Kidney (tissue), 14 donors: ENCODE measurements around the gene RUNX1. TPM values are rescaled to one million over a fixed set of nuclear protein-coding genes. Genes with fewer than 3 reads are reported as not detected.

ENCODE experiments used
- DNase-seq, 5 donors: peaks; one replicate each; pipeline ENCODE4 v3.0.0-alpha.2; 2013 to 2020
- FAIRE-seq: peaks from 2 replicates; lab custom pipeline; 2012; peaks lifted over from hg19 to GRCh38; lab: Jason Lieb, UNC
- H3K27ac ChIP-seq, 2 donors: one replicate each; pipeline ENCODE4 v1.7.0; 2013; ENCODE audit warnings: low read depth in 2 of 2, low read length in 2 of 2, inconsistent platforms in 1 of 2
- H3K27me3 ChIP-seq: one replicate; pipeline ENCODE4 v1.7.1; 2013; ENCODE audit warnings: low read length, inconsistent platforms; ENCODE audit not compliant: control insufficient read depth, insufficient read depth
- H3K36me3 ChIP-seq, 3 donors: one replicate each; pipeline versions ENCODE4 v1.7.0 to v1.7.1; 2013; ENCODE audit warnings: low read length in 3 of 3, control low read depth in 1 of 3, inconsistent platforms in 1 of 3; ENCODE audit not compliant: insufficient read depth in 3 of 3, control insufficient read depth in 2 of 3
- H3K4me1 ChIP-seq, 3 donors: one replicate each; pipeline versions ENCODE4 v1.7.0 to v1.7.1; 2013; ENCODE audit warnings: low read length in 3 of 3, inconsistent platforms in 1 of 3, low read depth in 1 of 3; ENCODE audit not compliant: control insufficient read depth in 2 of 3, insufficient read depth in 2 of 3
- H3K4me3 ChIP-seq, 3 donors: one replicate each; pipeline versions ENCODE4 v1.7.0 to v1.8.1; 2013; ENCODE audit warnings: low read length in 3 of 3, control low read depth in 1 of 3, inconsistent platforms in 1 of 3
- H3K9ac ChIP-seq, 3 donors: one replicate each; pipeline versions ENCODE4 v1.7.0 to v1.7.1; 2013; ENCODE audit warnings: low read length in 3 of 3, control low read depth in 1 of 3, inconsistent platforms in 1 of 3
- H3K9me3 ChIP-seq, 3 donors: one replicate each; pipeline versions ENCODE4 v1.7.0 to v1.7.1; 2013; ENCODE audit warnings: low read length in 3 of 3, control low read depth in 1 of 3, inconsistent platforms in 1 of 3; ENCODE audit not compliant: control insufficient read depth in 2 of 3, insufficient read depth in 1 of 3
- intact Hi-C: fragments of 100-400 bp; cut with DNase I; formaldehyde crosslinking; loops from one replicate; pipeline ENCODE4 v1.11.1; 2022
- polyA plus RNA-seq: library from polyadenylated mRNA; stranded (reverse); fragments of 350-450 nt; fragmentation: Illumina TruSeq; extraction: RNeasy Lipid Tissue Mini Kit (QIAGEN cat#74804); gene quantifications from one replicate; pipeline ENCODE4 v1.2.3, GENCODE V29; 2014; ENCODE audit warnings: low read depth, low replicate concordance; ENCODE audit not compliant: insufficient read depth
- total RNA-seq: library from RNA; stranded (reverse); fragmentation: NEBNext Ultra II Directional; extraction: Animal tissue kit (Norgen Biotek cat#: 25700); gene quantifications from one replicate; pipeline ENCODE4 v1.2.1, GENCODE V29; 2021
- TF ChIP-seq, protein P1 (sequence below): IDR thresholded peaks from 3 replicates; pipeline ENCODE4 v1.5.1; 2012; ENCODE audit warnings: mild to moderate bottlenecking, moderate library complexity, borderline replicate concordance; ENCODE audit not compliant: insufficient read depth; ENCODE audit errors: extremely low read depth
- donor health status: control.
- donor health status: control.
- donor health status: control.
- donor health status: control.
- donor health status: control.
- donor health status: DM: yes; HTN: yes; CAD: no.
- donor health status: Normal renal cell carcinoma (clear cell type).

The RUNX1 gene
- total and polyA plus RNA-seq, 2 donors from 2014 or later, result 1.3 to 58.0 TPM

DNA sequence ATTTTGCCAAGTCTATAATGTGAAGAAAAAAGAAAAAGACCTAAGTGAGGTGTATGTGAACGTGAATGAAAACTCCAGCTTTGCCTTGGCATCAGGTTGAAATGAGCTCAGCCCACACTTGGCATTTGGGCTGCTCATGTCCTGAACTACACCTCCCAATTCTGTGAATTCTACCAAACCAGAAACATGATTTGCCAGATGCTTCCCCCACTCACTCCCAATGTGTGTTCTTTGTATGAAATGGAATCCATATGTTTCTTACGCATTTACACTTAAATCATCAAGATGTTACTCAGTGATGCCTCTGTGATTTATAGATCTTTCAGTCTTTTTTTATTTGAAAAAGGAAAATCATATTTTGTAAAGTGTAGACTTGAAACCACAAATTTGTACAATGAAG is 32.8 kb upstream of the RUNX1 start:
- Histone ChIP-seq H3K4me1 (no peaks in the 10 kb centered on the region), H3K36me3 (no peaks in the 10 kb centered on the region), H3K27me3 (no peaks in the 10 kb centered on the region), H3K9me3 (no peaks in the 10 kb centered on the region), H3K4me3 (no peak overlapping the region), H3K9ac (no peak overlapping the region), H3K27ac (no peak overlapping the region)
- TF ChIP-seq, protein P1, sequence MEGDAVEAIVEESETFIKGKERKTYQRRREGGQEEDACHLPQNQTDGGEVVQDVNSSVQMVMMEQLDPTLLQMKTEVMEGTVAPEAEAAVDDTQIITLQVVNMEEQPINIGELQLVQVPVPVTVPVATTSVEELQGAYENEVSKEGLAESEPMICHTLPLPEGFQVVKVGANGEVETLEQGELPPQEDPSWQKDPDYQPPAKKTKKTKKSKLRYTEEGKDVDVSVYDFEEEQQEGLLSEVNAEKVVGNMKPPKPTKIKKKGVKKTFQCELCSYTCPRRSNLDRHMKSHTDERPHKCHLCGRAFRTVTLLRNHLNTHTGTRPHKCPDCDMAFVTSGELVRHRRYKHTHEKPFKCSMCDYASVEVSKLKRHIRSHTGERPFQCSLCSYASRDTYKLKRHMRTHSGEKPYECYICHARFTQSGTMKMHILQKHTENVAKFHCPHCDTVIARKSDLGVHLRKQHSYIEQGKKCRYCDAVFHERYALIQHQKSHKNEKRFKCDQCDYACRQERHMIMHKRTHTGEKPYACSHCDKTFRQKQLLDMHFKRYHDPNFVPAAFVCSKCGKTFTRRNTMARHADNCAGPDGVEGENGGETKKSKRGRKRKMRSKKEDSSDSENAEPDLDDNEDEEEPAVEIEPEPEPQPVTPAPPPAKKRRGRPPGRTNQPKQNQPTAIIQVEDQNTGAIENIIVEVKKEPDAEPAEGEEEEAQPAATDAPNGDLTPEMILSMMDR, result no peak
- FAIRE-seq, result no peak
- no peak for DNase-seq
- intact Hi-C loops, result no loop called here

DNA sequence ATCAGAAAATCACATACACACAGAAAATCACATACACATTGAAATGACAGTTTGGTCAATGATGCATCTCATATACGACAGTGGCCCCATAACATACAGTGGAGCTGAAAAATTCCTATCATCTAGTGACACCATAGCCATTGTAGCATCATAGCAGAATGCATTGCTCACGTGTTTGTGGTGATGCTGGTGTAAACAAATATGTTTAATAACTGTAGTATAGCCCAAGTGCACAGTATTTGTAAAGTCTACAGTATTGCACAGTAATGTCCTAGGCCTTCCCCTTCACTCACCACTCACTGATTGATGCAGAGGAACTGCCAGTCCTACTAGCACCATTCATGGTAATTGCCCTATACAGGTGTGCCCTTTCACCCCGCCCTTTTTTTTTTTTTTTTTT is 30.1 kb upstream of the RUNX1 start:
- Histone ChIP-seq H3K4me3 (no peak overlapping the region), H3K4me1 (no peaks in the 10 kb centered on the region), H3K9ac (no peak overlapping the region), H3K27me3 (no peaks in the 10 kb centered on the region), H3K27ac (no peak overlapping the region), H3K9me3 (peaks cover 0 to 2% (median 0%) of the 10 kb centered on the region in 3 donors), H3K36me3 (no peaks in the 10 kb centered on the region)
- DNase-seq (no peak), FAIRE-seq (no peak)
- intact Hi-C loops, result no loop called here
- TF ChIP-seq, protein P1, result no peak

DNA sequence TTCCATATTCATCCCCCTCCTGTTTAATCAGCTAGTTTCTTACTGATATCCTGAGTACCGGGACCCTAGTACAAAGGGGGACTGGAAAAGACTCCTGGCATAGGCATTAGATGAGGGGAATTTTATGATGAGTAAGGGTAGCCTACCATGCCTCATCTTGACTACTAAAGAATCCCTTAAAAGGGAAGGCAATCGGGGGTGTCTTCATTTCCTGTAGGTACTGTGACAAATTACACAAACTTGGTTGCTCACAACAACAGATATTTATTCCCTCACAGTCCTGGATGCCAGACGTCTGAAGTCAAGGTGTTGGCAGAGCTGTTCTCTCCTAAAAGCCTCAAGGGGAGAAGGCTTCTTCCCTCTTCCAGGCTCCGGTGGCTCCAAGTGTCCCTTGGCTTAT is 28.9 kb upstream of the RUNX1 start:
- DNase-seq (no peak), FAIRE-seq (no peak)
- TF ChIP-seq, protein P1, result no peak
- Histone ChIP-seq H3K27me3 (no peaks in the 10 kb centered on the region), H3K4me3 (no peak overlapping the region), H3K4me1 (no peaks in the 10 kb centered on the region), H3K27ac (no peak overlapping the region), H3K36me3 (no peaks in the 10 kb centered on the region), H3K9me3 (peaks cover 0 to 3% (median 0%) of the 10 kb centered on the region in 3 donors), H3K9ac (no peak overlapping the region)
- intact Hi-C loops, result no loop called here

DNA sequence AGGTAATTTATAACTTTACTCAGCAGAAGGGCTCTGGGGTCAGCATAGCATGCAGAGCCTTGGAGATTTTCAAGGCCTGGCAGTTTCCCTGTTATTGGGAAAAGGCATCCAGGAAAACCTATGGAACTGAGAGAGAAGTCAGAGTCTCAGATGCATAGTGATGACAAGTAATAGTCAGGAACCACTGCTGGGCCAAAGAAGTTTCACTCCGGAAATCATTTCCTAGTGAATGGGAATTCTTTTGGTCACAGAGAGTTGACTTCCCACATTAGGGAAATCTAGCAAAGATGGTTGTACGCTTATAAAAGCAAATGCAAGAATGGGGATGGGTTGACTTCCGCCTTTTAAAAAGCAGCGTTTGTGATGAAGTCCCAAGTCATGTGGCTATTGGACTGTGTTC is 28.4 kb upstream of the RUNX1 start:
- DNase-seq (no peak), FAIRE-seq (no peak)
- intact Hi-C loops, result no loop called here
- peaks cover 0 to 3% (median 0%) of the 10 kb centered on the region in 3 donors for H3K9me3 ChIP-seq
- no peaks in the 10 kb centered on the region for H3K36me3 ChIP-seq
- TF ChIP-seq, protein P1, result no peak
- no peaks in the 10 kb centered on the region for H3K4me1 ChIP-seq
- H3K9ac ChIP-seq, result no peak overlapping the region
- H3K27me3 ChIP-seq, result no peaks in the 10 kb centered on the region
- no peak overlapping the region for H3K4me3 ChIP-seq
- H3K27ac ChIP-seq, result no peak overlapping the region
